PC-3 (cell line): ENCODE measurements around the gene MRPL4. TPM values are rescaled to one million over a fixed set of nuclear protein-coding genes. Genes with fewer than 3 reads are reported as not detected.

Source experiments
- ATAC-seq: fragments of 200-7000 bp; cut with Tn5 transposase; 2 replicates; pipeline ENCODE4 v1.9.1; 2020; ENCODE audit warnings: mild to moderate bottlenecking, moderate library complexity
- BruUV-seq: library from RNA; stranded (reverse); fragments of 400-500 nt; replicated peaks from 2 replicates; lab custom pipeline; 2021; lab: Mats Ljungman, UMichigan
- CTCF ChIA-PET: fragments of 300-600 bp; sonication (Branson Sonifier 250); formaldehyde crosslinking; loops from one replicate; lab custom pipeline; 2022; ENCODE audit warnings: antibody characterized with exemption; lab: Charles Lee
- POLR2A ChIA-PET: fragments of 300-600 bp; sonication (Branson Sonifier 250); formaldehyde crosslinking; loops from one replicate; lab custom pipeline; 2022; ENCODE audit warnings: antibody characterized with exemption; ENCODE audit not compliant: unreplicated experiment; lab: Charles Lee
- DNase-seq: peaks from one replicate; pipeline ENCODE4 v3.0.0-alpha.2; 2015
- H2AFZ ChIP-seq: fragments of 300-600 bp; sonication (generic); 2 replicates; pipeline ENCODE4 v1.6.0; 2016; ENCODE audit warnings: antibody characterized with exemption, low read length
- H3F3A ChIP-seq: fragments of 300-600 bp; sonication (generic); one replicate; pipeline ENCODE4 v1.6.0; 2017; ENCODE audit warnings: antibody characterized with exemption, low read length, control low read depth, mild to moderate bottlenecking; ENCODE audit not compliant: unreplicated experiment
- H3K27ac ChIP-seq: fragments of 300-600 bp; sonication (generic); 2 replicates; pipeline ENCODE4 v1.5.1; 2016; ENCODE audit warnings: mild to moderate bottlenecking, low read length
- H3K27me3 ChIP-seq: fragments of 300-600 bp; sonication (generic); 2 replicates; pipeline ENCODE4 v1.6.1; 2016; ENCODE audit warnings: low read length, mixed read lengths
- H3K36me3 ChIP-seq: fragments of 300-600 bp; sonication (generic); 2 replicates; pipeline ENCODE4 v1.6.1; 2016; ENCODE audit warnings: low read depth, mixed run types, low read length, mixed read lengths
- H3K4me1 ChIP-seq: fragments of 300-600 bp; sonication (generic); 2 replicates; pipeline ENCODE4 v1.5.1; 2016; ENCODE audit warnings: low read length; ENCODE audit not compliant: insufficient read depth
- H3K4me2 ChIP-seq: fragments of 300-600 bp; sonication (generic); 2 replicates; pipeline ENCODE4 v1.6.0; 2016; ENCODE audit warnings: low read length
- H3K4me3 ChIP-seq: fragments of 300-600 bp; sonication (generic); 2 replicates; pipeline ENCODE4 v1.5.1; 2016; ENCODE audit warnings: mild to moderate bottlenecking, low read length, mixed read lengths
- H3K79me2 ChIP-seq: fragments of 300-600 bp; sonication (generic); 2 replicates; pipeline ENCODE4 v1.6.1; 2017; ENCODE audit warnings: low read length, mixed read lengths
- H3K9ac ChIP-seq: fragments of 300-600 bp; sonication (generic); 2 replicates; pipeline ENCODE4 v1.6.0; 2016; ENCODE audit warnings: mild to moderate bottlenecking, low read length
- H3K9me2 ChIP-seq: fragments of 300-600 bp; sonication (generic); replicated peaks from 2 replicates; pipeline ENCODE4 v1.6.1; 2016; ENCODE audit warnings: mixed run types, low read length, mixed read lengths
- H3K9me3 ChIP-seq: fragments of 300-600 bp; sonication (generic); 2 replicates; pipeline ENCODE4 v1.6.1; 2016; ENCODE audit warnings: low read length, mixed read lengths
- H4K20me1 ChIP-seq: fragments of 300-600 bp; sonication (generic); 2 replicates; pipeline ENCODE4 v1.6.1; 2016; ENCODE audit warnings: low read length, mixed read lengths
- EZH2 ChIP-seq: fragments of 300-600 bp; sonication (generic); IDR thresholded peaks from one replicate; pipeline ENCODE4 v1.6.1; 2017; ENCODE audit warnings: antibody characterized with exemption, mild to moderate bottlenecking, low read length; ENCODE audit not compliant: unreplicated experiment
- EZH2phosphoT487 ChIP-seq: fragments of 300-600 bp; sonication (generic); IDR thresholded peaks from 2 replicates; pipeline ENCODE4 v1.6.1; 2018; ENCODE audit warnings: mild to moderate bottlenecking, antibody characterized with exemption, low read length, borderline replicate concordance
- intact Hi-C: fragments of 100-400 bp; cut with micrococcal nuclease; formaldehyde crosslinking; loops from 2 replicates; pipeline ENCODE4 v1.9.0; 2023
- total RNA-seq: library from RNA; depleted of rRNA; stranded (reverse); fragments of >200 nt; gene quantifications from 2 replicates; pipeline ENCODE4 v1.2.3, GENCODE V29; 2014
- TF ChIP-seq, protein P1 (sequence below): fragments of 300-600 bp; sonication (generic); conservative IDR thresholded peaks from 2 replicates; pipeline ENCODE4 v1.5.1; 2017; ENCODE audit warnings: antibody characterized with exemption, low read depth, mild to moderate bottlenecking, low read length

Gene MRPL4
- total RNA-seq, 1 experiment from 2014 or later = 336 TPM

DNA sequence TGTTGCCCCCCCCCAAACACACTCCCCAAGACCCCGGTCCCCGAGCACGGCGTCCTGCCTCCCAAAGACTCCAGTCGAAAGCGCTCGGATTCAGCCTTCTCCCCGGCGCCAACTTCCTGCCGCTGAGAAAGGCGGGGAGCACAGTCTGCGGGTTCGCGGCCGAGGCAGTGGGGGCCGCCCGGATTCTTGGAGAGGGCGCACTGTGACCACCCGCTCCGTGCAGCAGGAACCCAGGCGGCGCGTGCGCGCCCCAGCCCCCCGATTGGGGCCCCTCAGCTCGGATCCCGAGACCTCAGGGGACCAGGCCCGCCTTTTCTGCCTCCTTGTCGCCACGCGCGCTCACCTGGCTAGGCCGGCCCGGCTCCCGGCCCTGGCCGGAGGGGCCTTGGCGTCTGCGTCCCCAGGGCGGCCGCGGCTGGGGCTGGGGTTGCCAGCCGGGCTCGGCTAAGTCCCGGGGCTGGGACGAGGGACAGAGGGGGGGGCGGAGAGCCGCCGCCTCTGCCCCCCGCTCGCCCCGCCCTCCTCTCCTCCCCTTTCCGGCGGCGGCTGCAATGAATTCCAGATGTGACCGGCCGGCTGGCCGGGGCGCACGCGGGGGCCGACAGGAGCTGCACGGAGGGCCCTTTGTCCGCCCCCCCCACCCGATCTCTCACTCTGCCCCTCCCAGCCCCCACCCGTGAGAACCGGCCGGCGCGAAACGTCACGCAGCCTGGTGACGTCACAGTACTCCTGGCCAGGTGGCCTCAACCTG lies 21.0 kb upstream of the MRPL4 start, which contains the start of gene S1PR2:
Gene S1PR2, minus strand, starts transcription at position 471 of the 751 bp plus-strand sequence. CDS start 6,426 bp downstream, outside the sequence.
- Histone ChIP-seq H3K36me3 (no peaks in the 10 kb centered on the region), H3K4me2 (peak within 1 kb of the TSS; percentile 98), H3K4me3 (peak within 1 kb of the TSS; percentile 78), H3K9me3 (no peaks in the 10 kb centered on the region), H3K79me2 (no peaks in the 10 kb centered on the region), H3K27me3 (no peaks in the 10 kb centered on the region), H3F3A (no peaks in the 10 kb centered on the region), H3K9me2 (no peaks in the 10 kb centered on the region), H3K27ac (no peak within 1 kb of the TSS), H4K20me1 (no peaks in the 10 kb centered on the region), H2AFZ (peak within 1 kb of the TSS; percentile 87), H3K9ac (peak within 1 kb of the TSS; percentile 79), H3K4me1 (peaks cover 10% of the 10 kb centered on the region)
- POLR2A ChIA-PET = no interaction called here
- CTCF ChIA-PET = no interaction called here
- no TSS peak for BruUV-seq
- DNase-seq (peak; percentile 59), ATAC-seq (peak; percentile 83)
- TF ChIP-seq, protein P1, sequence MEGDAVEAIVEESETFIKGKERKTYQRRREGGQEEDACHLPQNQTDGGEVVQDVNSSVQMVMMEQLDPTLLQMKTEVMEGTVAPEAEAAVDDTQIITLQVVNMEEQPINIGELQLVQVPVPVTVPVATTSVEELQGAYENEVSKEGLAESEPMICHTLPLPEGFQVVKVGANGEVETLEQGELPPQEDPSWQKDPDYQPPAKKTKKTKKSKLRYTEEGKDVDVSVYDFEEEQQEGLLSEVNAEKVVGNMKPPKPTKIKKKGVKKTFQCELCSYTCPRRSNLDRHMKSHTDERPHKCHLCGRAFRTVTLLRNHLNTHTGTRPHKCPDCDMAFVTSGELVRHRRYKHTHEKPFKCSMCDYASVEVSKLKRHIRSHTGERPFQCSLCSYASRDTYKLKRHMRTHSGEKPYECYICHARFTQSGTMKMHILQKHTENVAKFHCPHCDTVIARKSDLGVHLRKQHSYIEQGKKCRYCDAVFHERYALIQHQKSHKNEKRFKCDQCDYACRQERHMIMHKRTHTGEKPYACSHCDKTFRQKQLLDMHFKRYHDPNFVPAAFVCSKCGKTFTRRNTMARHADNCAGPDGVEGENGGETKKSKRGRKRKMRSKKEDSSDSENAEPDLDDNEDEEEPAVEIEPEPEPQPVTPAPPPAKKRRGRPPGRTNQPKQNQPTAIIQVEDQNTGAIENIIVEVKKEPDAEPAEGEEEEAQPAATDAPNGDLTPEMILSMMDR = no peak
- TF ChIP-seq EZH2phosphoT487 (no peak), EZH2 (no peak)
- intact Hi-C loops = no loop called here

DNA sequence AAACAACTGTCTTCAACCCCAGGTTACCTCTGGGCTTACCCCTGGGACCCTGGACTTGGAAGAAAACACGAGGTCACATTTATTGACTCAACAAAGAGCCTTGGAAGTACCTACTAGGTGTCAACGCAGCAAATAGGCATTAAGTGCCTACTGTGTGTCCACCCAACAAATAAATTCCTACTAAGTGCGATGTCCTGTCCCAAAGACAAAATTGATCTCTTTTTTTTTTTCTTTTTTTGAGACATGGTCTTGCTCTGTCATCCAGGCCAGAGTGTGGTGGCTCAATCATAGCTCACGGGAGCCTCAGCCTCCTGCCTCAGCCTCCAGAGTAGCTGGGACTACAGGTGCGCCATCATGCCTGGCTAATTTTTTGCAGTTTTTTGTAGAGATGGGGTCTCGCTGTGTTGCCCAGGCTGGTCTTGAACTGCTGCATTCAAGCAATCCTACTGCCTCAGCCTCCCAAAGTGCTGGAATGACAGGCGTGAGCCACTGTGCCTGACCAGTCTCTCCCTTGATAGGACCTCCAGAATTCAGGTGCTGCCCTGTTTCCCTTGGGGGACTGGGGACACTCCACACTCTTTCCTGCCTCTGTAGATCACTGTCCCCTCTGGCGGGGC lies 20.3 kb upstream of the MRPL4 start:
- Histone ChIP-seq H3F3A (no peaks in the 10 kb centered on the region), H3K79me2 (no peaks in the 10 kb centered on the region), H3K27me3 (no peaks in the 10 kb centered on the region), H3K9me2 (no peaks in the 10 kb centered on the region), H3K4me3 (peak overlapping the region; percentile 78), H4K20me1 (no peaks in the 10 kb centered on the region), H2AFZ (peak overlapping the region; percentile 87), H3K4me2 (peak overlapping the region; percentile 98), H3K9me3 (no peaks in the 10 kb centered on the region), H3K4me1 (peaks cover 10% of the 10 kb centered on the region), H3K9ac (no peak overlapping the region), H3K27ac (no peak overlapping the region), H3K36me3 (no peaks in the 10 kb centered on the region)
- no TSS peak for BruUV-seq
- intact Hi-C loops = no loop called here
- DNase-seq (no peak), ATAC-seq (no peak)
- ChIA-PET CTCF (interaction anchor here (0.7 kb wide), 1 partner anchor 108 kb away, joined by 7 read pairs; no protein-coding TSS in a partner anchor), POLR2A (no interaction called here)
- TF ChIP-seq EZH2 = no peak
- TF ChIP-seq EZH2phosphoT487 = no peak

DNA sequence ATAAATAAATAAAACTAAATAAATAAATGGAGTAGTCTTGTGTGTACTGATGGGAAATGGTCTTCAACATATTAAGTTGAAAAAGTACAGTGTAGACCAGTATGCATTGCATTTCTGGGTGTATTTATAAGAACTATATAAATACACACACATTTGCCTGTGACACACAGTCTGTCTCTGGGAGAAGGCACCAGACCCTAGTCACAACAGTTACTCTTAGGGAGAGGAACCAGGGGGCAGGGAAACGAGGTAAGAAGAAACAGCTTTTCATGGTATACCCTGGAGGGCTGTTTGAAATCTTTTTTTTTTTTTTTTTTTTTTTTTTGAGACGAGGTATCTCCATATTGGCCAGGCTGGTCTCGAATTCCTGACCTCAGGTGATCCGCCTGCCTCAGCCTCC lies 18.1 kb upstream of the MRPL4 start:
- Histone ChIP-seq H3F3A (no peaks in the 10 kb centered on the region), H3K9me3 (no peaks in the 10 kb centered on the region), H3K4me1 (peaks cover 23% of the 10 kb centered on the region), H4K20me1 (no peaks in the 10 kb centered on the region), H3K9ac (no peak overlapping the region), H3K4me2 (no peak overlapping the region), H3K36me3 (no peaks in the 10 kb centered on the region), H3K79me2 (no peaks in the 10 kb centered on the region), H3K27me3 (no peaks in the 10 kb centered on the region), H3K9me2 (no peaks in the 10 kb centered on the region), H3K27ac (no peak overlapping the region), H3K4me3 (no peak overlapping the region), H2AFZ (no peak overlapping the region)
- BruUV-seq = no TSS peak
- ChIA-PET POLR2A (no interaction called here), CTCF (no interaction called here)
- DNase-seq = no peak
- ATAC-seq = no peak
- intact Hi-C loops = no loop called here
- TF ChIP-seq, protein P1 = no peak
- TF ChIP-seq EZH2 (no peak), EZH2phosphoT487 (no peak)
